Chondrocyte (in vitro differentiated cells): ENCODE results near the gene SPATA20. TPM values are rescaled to one million over a fixed set of nuclear protein-coding genes. Genes with fewer than 3 reads are reported as not detected.

Experiments
- DNase-seq: peaks from one replicate; pipeline ENCODE4 v3.0.0; 2021; ENCODE audit warnings: mixed read lengths, low spot score
- H3K27ac Mint-ChIP-seq: one replicate; pipeline ENCODE4 v1.8.0; 2021; ENCODE audit warnings: mild to moderate bottlenecking, moderate library complexity, mixed read lengths; ENCODE audit not compliant: unreplicated experiment
- H3K27me3 Mint-ChIP-seq: 2 replicates; pipeline ENCODE4 v1.8.0; 2021; ENCODE audit warnings: low read depth, mixed read lengths
- H3K36me3 Mint-ChIP-seq: 2 replicates; pipeline ENCODE4 v1.8.0; 2021; ENCODE audit warnings: low read depth, mixed read lengths
- H3K4me1 Mint-ChIP-seq: 2 replicates; pipeline ENCODE4 v1.8.0; 2021; ENCODE audit warnings: low read depth, mild to moderate bottlenecking, mixed read lengths
- H3K4me3 Mint-ChIP-seq: one replicate; pipeline ENCODE4 v1.8.0; 2021; ENCODE audit warnings: mild to moderate bottlenecking, moderate library complexity, mixed read lengths; ENCODE audit not compliant: unreplicated experiment
- H3K9me3 Mint-ChIP-seq: 2 replicates; pipeline ENCODE4 v1.8.0; 2021; ENCODE audit warnings: low read depth, mixed read lengths
- CTCF ChIP-seq: fragments of 200-600 bp; sonication (generic); IDR thresholded peaks from 2 replicates; pipeline ENCODE4 v1.5.0; 2021; ENCODE audit warnings: antibody characterized with exemption, mild to moderate bottlenecking, moderate library complexity
- total RNA-seq: library from RNA; stranded (reverse); gene quantifications from 3 replicates; pipeline ENCODE4 v1.2.1, GENCODE V29; 2021

Gene SPATA20
- total RNA-seq, 1 donor from 2014 or later: 51.8 TPM

- no peaks in the 10 kb centered on the region for H3K36me3 Mint-ChIP-seq
- peaks cover 19% of the 10 kb centered on the region for H3K4me1 Mint-ChIP-seq
- no peak overlapping the region for H3K27ac Mint-ChIP-seq
- no peak for DNase-seq
- no peak for TF ChIP-seq CTCF
- no peak overlapping the region for H3K4me3 Mint-ChIP-seq
- peaks cover 5% of the 10 kb centered on the region for H3K27me3 Mint-ChIP-seq
- H3K9me3 Mint-ChIP-seq: no peaks in the 10 kb centered on the region
Observed at GRCh38 chr17:50604513-50604912, 57.5 kb downstream of the SPATA20 start.

- H3K27me3 Mint-ChIP-seq: peaks cover 5% of the 10 kb centered on the region
- H3K36me3 Mint-ChIP-seq: no peaks in the 10 kb centered on the region
- peaks cover 19% of the 10 kb centered on the region for H3K4me1 Mint-ChIP-seq
- H3K9me3 Mint-ChIP-seq: no peaks in the 10 kb centered on the region
- H3K4me3 Mint-ChIP-seq: no peak overlapping the region
- no peak for TF ChIP-seq CTCF
- no peak for DNase-seq
- H3K27ac Mint-ChIP-seq: no peak overlapping the region
Observed at GRCh38 chr17:50605429-50605828, 58.5 kb downstream of the SPATA20 start.

Other genes with a start within 250 kb of the SPATA20 start
- 33.5 to 34.1 TPM (median 33.7 TPM) in 3 replicates for gene XYLT2, start 201.0 kb upstream of the SPATA20 start, total RNA-seq
- 48.7 to 61.4 TPM (median 49.8 TPM) in 3 replicates for gene MRPL27, start 174.0 kb upstream of the SPATA20 start, total RNA-seq
- gene EME1, start 173.9 kb upstream of the SPATA20 start, total RNA-seq: 1.9 to 6.8 TPM (median 2.5 TPM) in 3 replicates
- gene LRRC59, start 149.7 kb upstream of the SPATA20 start, total RNA-seq: 144 to 162 TPM (median 148 TPM) in 3 replicates
- gene ACSF2, start 121.0 kb upstream of the SPATA20 start, total RNA-seq: 17.4 to 22.5 TPM (median 19.9 TPM) in 3 replicates
- 0.12 TPM in 1 of 3 replicates, not detected in the others for gene CHAD, start 78.3 kb upstream of the SPATA20 start, total RNA-seq
- 28.6 to 33.4 TPM (median 29.8 TPM) in 3 replicates for gene RSAD1, start 68.3 kb upstream of the SPATA20 start, total RNA-seq
- gene MYCBPAP, start 38.7 kb upstream of the SPATA20 start, total RNA-seq: 0.99 to 1.2 TPM (median 1.00 TPM) in 3 replicates
- not detected in 3 replicates for gene EPN3, start 14.4 kb upstream of the SPATA20 start, total RNA-seq
- 0.05 to 0.41 TPM (median 0.10 TPM) in 3 replicates for gene CACNA1G, start 13.5 kb downstream of the SPATA20 start, total RNA-seq
- 1.9 to 16.0 TPM (median 2.8 TPM) in 3 replicates for gene ABCC3, start 87.7 kb downstream of the SPATA20 start, total RNA-seq
- 34.6 to 39.4 TPM (median 36.1 TPM) in 3 replicates for gene ANKRD40, start 160.7 kb downstream of the SPATA20 start, total RNA-seq
- 71.5 to 99.0 TPM (median 73.9 TPM) in 3 replicates for gene LUC7L3, start 172.4 kb downstream of the SPATA20 start, total RNA-seq
- gene ANKRD40CL, start 220.3 kb downstream of the SPATA20 start, total RNA-seq: not detected in 3 replicates